Heart left ventricle (tissue), 13 donors: ENCODE data around the gene GPR107.

Experiments used
- POLR2A ChIP-seq, 2 donors: fragments of 450-650 bp; IDR thresholded peaks; one replicate each; pipeline ENCODE4 v1.6.1; 2017; ENCODE audit warnings: antibody characterized with exemption in 2 of 2, mild to moderate bottlenecking in 2 of 2, moderate library complexity in 2 of 2
- TF ChIP-seq, protein P1 (sequence below), 12 donors: fragments of 200-600 bp; sonication (generic) in 4 of 12; IDR thresholded peaks; one replicate each; pipeline versions ENCODE4 v1.5.0 to v1.8.0; 2018 to 2022; ENCODE audit warnings: antibody characterized with exemption in 12 of 12, mild to moderate bottlenecking in 5 of 12
- donor health status: ischemic (EF 13 %, LVEDD 7.1; RV severe dilation, severe dysfunction).
- donor health status: DM: no; HTN: yes; CAD: no.
- donor health status: DM: no; HTN: no; CAD: no.
- donor health status: ischemic (EF 25% LVEDD 6.9; RV normal size, moderate dysfunction).
- donor health status: ischemic (EF 25% LVEDD 5.7; RV mildly dilated, moderate dysfunction).
- donor health status: ischemic (EF 35%, LVEDD 5.7; RV mildly dilated, moderate dysfunction).
- donor health status: nonischemic (EF 11% LVEDD 7.7; RV severe dilation, severe dysfunction).
- donor health status: DM: yes; HTN: yes; CAD: no.
- donor health status: PGD.
- donor health status: ischemic (EF 29% LVEDD 5.4; RV normal size, mild dysfunction).
- donor health status: nonischemic (EF 23%, LVEDD 6.1; RV moderate dilation, normal function).

GRCh38 chr9:130026583-130027340, 26.9 kb upstream of the GPR107 start:
- TF ChIP-seq, protein P1, sequence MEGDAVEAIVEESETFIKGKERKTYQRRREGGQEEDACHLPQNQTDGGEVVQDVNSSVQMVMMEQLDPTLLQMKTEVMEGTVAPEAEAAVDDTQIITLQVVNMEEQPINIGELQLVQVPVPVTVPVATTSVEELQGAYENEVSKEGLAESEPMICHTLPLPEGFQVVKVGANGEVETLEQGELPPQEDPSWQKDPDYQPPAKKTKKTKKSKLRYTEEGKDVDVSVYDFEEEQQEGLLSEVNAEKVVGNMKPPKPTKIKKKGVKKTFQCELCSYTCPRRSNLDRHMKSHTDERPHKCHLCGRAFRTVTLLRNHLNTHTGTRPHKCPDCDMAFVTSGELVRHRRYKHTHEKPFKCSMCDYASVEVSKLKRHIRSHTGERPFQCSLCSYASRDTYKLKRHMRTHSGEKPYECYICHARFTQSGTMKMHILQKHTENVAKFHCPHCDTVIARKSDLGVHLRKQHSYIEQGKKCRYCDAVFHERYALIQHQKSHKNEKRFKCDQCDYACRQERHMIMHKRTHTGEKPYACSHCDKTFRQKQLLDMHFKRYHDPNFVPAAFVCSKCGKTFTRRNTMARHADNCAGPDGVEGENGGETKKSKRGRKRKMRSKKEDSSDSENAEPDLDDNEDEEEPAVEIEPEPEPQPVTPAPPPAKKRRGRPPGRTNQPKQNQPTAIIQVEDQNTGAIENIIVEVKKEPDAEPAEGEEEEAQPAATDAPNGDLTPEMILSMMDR (IDR thresholded peaks at IDR 0.05), result no peak
- TF ChIP-seq POLR2A (IDR thresholded peaks at IDR 0.05), result no peak
